SHP77 treated with DMSO at 0.1 percent for 48 hours (cell line): ENCODE data around the gene ZNF480.
"Not testable (repeated sequence)": the region's sequence is repeated elsewhere in the genome, so short reads cannot be mapped to it uniquely, and the experiment has no call there.

Source experiments
- DNase-seq: peaks from one replicate; lab custom pipeline; 2025; lab: John Stamatoyannopoulos, UW

Gene ZNF480

GRCh38 chr19:52296773-52297600 is at the start of gene ZNF480:
Gene ZNF480 (plus strand): TSS chr19:52297169. CDS start chr19:52300413, 3,244 bp downstream.
- DNase-seq: peak; percentile 35

GRCh38 chr19:52248241-52248640 is 48.7 kb upstream of the ZNF480 start:
- DNase-seq: no peak

- no peak for DNase-seq
Observed at GRCh38 chr19:52258426-52258825, 38.5 kb upstream of the ZNF480 start.

DNA sequence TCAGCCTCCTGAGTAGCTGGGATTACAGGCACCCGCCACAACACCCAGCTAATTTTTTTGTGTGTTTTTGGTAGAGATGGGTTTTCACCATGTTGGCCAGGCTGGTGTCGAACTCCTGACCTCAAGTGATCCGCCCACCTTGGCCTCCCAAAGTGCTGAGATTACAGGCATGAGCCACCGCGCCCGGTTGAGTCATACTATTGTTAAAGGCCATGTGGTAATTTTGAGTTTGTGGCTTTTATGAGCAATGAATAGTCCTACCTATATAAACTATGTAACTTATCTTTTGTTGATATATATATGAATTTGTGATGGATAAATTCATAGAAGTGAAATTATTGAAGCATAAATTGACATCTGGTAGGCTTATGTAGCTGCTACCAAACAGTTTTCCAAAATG is 31.4 kb upstream of the ZNF480 start:
- not testable (repeated sequence) for DNase-seq

DNA sequence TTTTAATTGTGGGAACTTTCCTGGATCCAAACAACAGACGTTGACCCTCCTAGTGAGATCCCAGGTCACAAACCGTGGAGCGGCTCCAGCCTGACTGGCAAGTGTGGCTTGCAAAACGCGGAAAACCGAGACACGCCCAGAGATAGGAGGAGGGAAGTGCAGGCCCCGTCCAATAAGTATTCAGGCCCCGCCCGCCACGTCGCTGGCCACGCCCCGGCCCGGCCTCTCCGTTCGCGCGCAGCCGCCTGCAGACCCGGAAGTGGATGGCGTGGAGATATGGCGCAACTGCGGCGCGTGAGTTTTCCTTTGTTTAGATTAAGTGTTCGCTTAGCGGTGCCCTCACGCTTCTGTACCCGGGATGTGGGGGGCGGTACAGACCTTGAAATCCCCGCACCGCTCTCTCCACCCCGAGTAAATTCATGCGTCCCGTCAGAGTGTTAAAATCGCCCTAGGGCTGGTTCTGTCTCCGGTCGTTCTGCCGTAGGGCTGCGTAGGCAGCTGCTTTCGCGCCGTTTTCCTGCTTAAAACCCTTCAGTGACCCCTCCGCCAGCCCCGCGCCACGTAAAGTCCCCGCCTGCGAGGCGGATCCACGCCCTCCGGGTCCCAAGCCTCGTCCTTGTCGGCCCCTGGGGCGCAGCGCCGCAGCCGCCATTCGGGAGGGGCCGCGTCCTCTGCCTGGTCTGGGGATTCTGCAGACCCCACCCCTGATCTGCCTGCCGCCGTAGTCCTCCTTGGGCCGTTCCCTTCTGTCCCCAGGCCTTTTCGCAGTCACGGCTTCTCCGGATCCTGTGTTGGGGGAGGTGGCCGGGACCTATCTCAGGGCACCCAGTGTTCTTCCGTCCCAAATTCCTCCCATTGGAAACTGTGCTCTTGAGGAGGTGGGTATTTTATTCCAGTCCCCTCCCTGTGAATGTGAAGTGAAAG is 27.4 kb upstream of the ZNF480 start, which contains the start of gene ZNF766:
TSS of gene ZNF766 (plus strand) at position 250 of the 924 bp plus-strand sequence. CDS start at position 277, 27 bp downstream.
- DNase-seq: peak; percentile 93

GRCh38 chr19:52270266-52270885 is 26.6 kb upstream of the ZNF480 start:
- DNase-seq: no peak

DNA sequence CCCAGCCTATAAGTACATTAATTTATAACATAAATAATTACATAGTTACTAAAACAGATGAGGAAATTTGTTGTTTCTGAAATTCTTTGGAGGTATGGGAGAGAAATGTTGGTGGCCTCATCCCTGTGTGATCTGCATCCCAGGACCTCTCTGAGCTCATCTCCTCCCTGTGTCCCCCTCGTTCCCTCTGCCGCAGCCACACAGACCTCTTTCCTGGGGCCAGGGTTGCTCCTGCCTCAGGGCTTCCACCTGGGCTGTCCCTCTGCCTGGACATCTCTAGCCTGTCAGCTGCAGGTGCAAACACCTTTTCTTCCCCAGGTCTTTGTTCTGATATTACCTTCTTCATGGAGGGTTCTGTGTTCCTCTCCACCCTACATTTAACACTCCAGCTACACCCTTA is 23.7 kb upstream of the ZNF480 start:
- DNase-seq: no peak

DNA sequence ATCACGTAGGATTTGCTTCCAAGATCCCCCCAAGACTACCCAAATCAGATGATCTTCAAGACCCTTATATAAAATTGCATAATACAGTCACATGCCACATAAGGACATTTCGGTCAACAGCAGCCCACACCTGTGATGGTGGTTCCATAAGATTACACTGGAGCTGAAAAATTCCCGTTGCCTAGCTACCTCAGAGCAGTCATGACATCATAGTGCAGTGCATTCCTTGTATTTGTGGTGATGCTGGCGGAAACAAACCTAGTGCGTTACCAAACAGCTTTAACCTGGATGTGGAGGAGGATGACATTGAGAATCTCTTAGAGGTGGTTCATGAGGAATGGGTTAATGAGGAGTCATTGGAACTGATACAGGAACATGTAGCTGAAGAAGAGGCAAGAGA is 22.8 kb upstream of the ZNF480 start:
- DNase-seq: no peak

GRCh38 chr19:52275988-52276387 is 21.0 kb upstream of the ZNF480 start:
- DNase-seq: no peak

DNA sequence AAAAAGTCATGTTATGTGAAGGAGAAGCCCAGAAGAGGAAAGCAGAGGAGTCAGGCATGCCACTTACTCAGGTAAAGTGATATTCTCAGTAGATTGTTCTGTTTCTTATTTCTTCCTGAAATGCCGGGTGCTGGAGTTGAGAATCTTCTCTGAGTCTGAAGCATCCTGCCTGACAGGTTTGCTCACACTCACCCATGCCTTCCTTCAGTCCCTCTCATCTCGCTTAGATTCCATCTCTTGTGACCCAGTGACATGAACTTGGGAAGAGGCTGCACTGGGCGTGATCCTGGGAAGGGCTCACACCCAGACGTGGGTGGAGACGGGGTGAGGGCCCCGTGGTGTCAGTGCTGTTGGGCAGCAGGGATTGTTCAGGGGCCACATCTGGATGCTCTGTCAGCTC is 19.5 kb upstream of the ZNF480 start:
- no peak for DNase-seq

- no peak for DNase-seq
Observed at GRCh38 chr19:52286256-52286655, 10.7 kb upstream of the ZNF480 start.

GRCh38 chr19:52291781-52292180 is 5.2 kb upstream of the ZNF480 start:
- no peak for DNase-seq

DNA sequence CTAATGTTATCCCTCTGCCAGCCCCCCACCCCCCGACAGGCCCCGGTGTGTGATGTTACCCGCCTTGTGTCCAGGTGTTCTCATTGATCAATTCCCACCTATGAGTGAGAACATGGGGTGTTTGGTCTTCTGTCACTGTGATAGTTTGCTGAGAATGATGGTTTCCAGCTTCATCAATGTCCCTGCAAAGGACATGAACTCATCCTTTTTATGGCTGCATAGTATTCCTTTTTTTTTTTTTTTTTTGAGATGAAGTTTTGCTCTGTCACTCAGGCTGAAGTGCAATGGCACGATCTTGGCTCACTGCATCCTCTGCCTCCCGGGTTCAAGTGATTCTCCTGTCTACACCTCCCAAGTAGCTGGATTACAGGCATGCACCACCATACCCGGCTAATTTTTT is 4.0 kb upstream of the ZNF480 start:
- DNase-seq: not testable (repeated sequence)

DNA sequence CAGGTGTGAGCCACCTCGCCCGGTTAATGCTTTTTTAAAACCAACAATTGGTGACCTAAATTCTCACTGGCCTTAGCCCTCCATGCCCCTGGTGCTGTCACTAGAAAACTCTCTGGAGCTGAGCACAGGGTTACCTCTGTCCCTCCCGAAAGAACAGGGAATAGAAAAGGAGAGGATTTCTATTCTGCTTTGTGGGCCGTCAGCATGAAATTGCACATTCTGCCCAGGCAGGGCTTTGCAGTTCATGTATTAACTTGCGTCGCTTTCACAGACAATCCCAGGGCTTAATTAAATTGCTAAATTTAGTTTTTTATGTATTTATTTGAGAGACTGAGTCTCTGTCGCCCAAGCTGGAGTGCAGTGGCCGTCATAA is 583 bp upstream of the ZNF480 start:
- DNase-seq: no peak

DNA sequence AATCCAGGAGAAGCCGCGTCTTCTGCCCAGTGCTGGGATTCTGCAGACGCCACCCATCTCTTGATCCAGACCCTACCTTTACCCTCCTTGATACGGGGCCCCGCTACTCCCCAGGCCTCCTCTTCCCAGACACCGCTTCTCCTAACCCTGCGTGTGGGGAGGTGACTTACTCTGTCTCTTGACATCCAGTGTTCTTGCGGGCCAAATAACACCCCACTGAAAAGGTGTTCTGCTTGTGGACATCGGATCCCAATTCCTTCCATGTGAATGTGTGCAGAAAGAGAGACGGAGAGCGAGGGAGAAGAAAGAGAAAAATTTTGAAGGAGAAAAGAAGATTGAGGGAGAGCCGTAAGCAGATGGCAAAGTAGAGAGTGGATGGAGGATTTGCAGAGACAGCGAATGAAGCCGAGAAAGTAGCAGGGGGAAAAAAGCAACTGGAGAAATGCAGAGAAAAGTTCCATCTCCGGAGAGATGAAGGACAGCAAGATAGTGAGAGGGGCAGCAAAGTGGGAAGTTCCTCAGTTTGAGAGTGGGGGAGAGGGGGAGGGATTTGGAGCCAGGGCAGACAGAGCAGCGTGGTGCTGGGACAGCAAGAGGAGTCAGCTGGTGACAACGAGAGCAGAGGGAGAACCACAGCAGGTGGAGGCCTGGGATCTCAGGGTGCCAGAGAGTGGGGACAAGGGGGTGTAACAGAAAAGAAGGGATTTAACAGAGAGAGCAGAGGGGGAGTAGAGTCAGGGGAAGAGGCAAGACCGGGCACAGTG is 814 bp downstream of the ZNF480 start:
- DNase-seq: no peak

DNA sequence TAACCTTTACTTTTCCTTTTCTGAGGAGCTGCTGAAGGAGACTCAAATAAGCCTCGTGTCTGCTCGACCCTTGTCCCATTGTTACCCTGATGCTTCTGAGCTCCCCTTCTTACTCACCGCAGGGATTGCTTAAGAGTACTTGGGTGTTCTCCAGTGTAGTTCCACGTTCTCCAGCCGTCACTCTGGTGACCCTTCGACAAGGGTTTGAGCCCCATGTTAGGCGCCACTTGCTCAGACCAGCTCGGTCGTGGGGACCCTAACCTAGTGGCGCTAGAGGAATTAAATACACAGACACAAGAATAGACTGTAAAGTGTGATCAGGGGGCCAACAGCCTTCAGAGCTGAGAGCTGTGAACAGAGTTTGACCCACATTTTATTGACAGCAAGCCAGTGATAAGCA is 10.3 kb downstream of the ZNF480 start:
- DNase-seq: no peak

GRCh38 chr19:52322429-52322828 is 25.5 kb downstream of the ZNF480 start:
- no peak for DNase-seq

DNA sequence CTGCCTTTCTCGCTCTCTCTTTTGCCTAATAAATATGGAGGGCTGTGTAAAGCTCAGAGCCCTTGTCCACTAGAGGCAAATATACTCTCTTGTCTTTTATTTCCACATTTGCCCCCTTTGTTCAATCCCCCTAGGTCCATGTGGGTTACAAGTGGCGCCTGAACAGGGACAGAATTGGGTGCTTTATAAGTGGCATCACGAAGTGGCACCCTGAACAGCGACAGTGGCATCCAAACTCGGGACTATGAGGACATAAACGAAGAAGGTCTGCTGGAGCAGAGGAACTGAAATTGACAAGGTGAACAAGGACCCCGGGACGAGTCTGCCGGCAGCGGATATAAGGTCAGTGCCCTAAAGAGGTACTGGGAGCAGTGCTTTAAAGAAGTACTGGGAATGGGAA is 34.8 kb downstream of the ZNF480 start:
- DNase-seq: no peak

- DNase-seq: no peak
Observed at GRCh38 chr19:52335768-52336116, 38.8 kb downstream of the ZNF480 start.

GRCh38 chr19:52336117-52336790 is 39.3 kb downstream of the ZNF480 start, which contains the start of gene ZNF610:
Gene ZNF610 (plus strand): TSS chr19:52336243. CDS start chr19:52349173, 12,930 bp downstream.
- peak; percentile 72 for DNase-seq

DNA sequence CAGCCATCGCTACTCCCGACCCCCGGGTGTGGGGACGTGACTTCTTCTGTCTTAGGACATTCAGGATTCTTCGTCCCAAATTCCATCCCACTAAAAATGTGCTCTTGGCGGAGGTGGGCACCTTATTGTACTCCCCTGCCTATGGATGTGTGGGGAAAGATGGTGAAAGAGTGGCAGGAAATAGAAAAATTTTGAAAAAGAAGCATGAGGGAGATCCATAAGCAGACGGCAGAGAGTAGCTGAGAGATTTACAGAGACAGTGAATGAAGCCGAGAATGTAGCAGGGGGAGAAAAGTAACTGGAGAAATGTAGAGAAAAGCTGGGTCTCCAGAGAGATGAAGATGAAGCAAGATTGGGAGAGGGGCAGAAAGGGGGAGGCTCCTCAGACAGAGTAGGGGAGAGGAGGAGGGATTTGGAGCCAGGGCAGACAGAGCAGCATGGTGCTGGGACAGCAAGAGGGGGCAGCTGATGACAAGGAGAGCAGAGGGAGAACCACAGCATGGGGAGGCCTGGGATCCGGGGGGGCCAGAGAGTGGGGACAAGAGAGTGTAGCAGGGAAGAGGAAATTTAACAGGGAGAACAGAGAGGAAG is 39.9 kb downstream of the ZNF480 start:
- DNase-seq: no peak
